OCI-LY3 (cell line): Measurements from ENCODE around the gene TPM1.

Experiments
- EZH2phosphoT487 ChIP-seq: fragments of 200-600 bp; shearing (Covaris generic); IDR thresholded peaks from 2 replicates; pipeline ENCODE4 v1.6.1; 2018; ENCODE audit warnings: antibody characterized with exemption, mixed run types, low read depth
- TF ChIP-seq, protein P1 (sequence below): fragments of 200-600, 300-600 bp; sonication (generic); IDR thresholded peaks from 2 replicates; pipeline ENCODE4 v1.5.1; 2014; ENCODE audit warnings: antibody characterized with exemption, low read length, low read depth

DNA sequence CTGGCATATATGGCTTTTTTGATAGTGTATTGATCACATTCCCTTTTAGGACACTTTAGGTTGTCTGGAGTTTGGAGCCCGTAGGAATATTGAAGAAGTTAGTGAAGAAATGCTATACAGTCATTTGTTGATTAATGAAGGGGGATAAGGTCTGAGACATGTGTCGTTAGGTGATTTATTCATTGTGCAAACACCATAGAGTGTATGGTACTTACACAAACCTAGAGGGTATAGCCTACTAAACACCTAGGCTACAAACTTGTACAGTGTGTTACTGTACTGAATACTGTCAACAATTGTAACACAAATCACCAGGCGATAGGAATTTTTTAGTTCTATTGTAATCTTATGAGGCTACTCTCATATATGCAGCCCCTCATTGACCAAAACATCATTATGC lies 3.3 kb downstream of the TPM1 start:
- TF ChIP-seq, protein P1, sequence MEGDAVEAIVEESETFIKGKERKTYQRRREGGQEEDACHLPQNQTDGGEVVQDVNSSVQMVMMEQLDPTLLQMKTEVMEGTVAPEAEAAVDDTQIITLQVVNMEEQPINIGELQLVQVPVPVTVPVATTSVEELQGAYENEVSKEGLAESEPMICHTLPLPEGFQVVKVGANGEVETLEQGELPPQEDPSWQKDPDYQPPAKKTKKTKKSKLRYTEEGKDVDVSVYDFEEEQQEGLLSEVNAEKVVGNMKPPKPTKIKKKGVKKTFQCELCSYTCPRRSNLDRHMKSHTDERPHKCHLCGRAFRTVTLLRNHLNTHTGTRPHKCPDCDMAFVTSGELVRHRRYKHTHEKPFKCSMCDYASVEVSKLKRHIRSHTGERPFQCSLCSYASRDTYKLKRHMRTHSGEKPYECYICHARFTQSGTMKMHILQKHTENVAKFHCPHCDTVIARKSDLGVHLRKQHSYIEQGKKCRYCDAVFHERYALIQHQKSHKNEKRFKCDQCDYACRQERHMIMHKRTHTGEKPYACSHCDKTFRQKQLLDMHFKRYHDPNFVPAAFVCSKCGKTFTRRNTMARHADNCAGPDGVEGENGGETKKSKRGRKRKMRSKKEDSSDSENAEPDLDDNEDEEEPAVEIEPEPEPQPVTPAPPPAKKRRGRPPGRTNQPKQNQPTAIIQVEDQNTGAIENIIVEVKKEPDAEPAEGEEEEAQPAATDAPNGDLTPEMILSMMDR, result no peak
- no peak for TF ChIP-seq EZH2phosphoT487
